Endothelial cell of umbilical vein (primary cell): Measurements from ENCODE around the gene HIVEP3. TPM values are rescaled to one million over a fixed set of nuclear protein-coding genes. Genes with fewer than 3 reads are reported as not detected.

ENCODE experiments used
- BruUV-seq: library from RNA; stranded (reverse); fragments of 400-500 nt; replicated peaks from 2 replicates; lab custom pipeline; 2021; lab: Mats Ljungman, UMichigan
- CTCF ChIA-PET: fragments of 300-600, 350-600 bp; sonication (Branson Sonifier 250); formaldehyde crosslinking; loops from one replicate; lab custom pipeline; 2021; ENCODE audit warnings: antibody characterized with exemption, inconsistent platforms; lab: Charles Lee
- POLR2A ChIA-PET: fragments of 300-600, 350-600 bp; sonication (Branson Sonifier 250); formaldehyde crosslinking; loops from one replicate; lab custom pipeline; 2021; ENCODE audit warnings: antibody characterized with exemption, inconsistent platforms; lab: Charles Lee
- DNase-seq: peaks from one replicate; pipeline ENCODE4 v3.0.0-alpha.2; 2011; ENCODE audit warnings: low read depth, low spot score
- FAIRE-seq: peaks from 2 replicates; lab custom pipeline; 2011; peaks lifted over from hg19 to GRCh38; lab: Jason Lieb, UNC
- H2AFZ ChIP-seq: 2 replicates; pipeline ENCODE4 v1.6.0; 2012; ENCODE audit warnings: low read depth, low read length, control low read depth, inconsistent platforms
- H3K27ac ChIP-seq: 2 replicates; pipeline ENCODE4 v1.5.1; 2011; ENCODE audit warnings: low read depth, mild to moderate bottlenecking, control low read depth, low read length, moderate library complexity; ENCODE audit not compliant: insufficient read depth
- H3K27me3 ChIP-seq, 2 experiments: 2 replicates each; pipeline versions ENCODE4 v1.6.0 to v1.6.1; 2011; ENCODE audit warnings: low read length in 2 of 2, mixed read lengths in 1 of 2; ENCODE audit not compliant: control insufficient read depth in 2 of 2, insufficient read depth in 2 of 2
- H3K36me3 ChIP-seq, 2 experiments: 2 replicates in 1 of 2; 3 replicates in 1 of 2; pipeline ENCODE4 v1.5.1; 2011; ENCODE audit warnings: low read length in 2 of 2, mild to moderate bottlenecking in 1 of 2, moderate library complexity in 1 of 2; ENCODE audit not compliant: control insufficient read depth in 2 of 2, insufficient read depth in 2 of 2; ENCODE audit errors: extremely low read depth in 1 of 2
- H3K4me1 ChIP-seq: 3 replicates; pipeline ENCODE4 v1.5.1; 2011; ENCODE audit warnings: mild to moderate bottlenecking, low read length; ENCODE audit not compliant: control insufficient read depth, insufficient read depth; ENCODE audit errors: extremely low read depth
- H3K4me2 ChIP-seq: 2 replicates; pipeline ENCODE4 v1.6.1; 2011; ENCODE audit warnings: low read length, control low read depth, mixed read lengths; ENCODE audit not compliant: insufficient read depth
- H3K4me3 ChIP-seq, 3 experiments: fragments of 200-600 bp in 1 of 3; sonication (generic), shearing (Covaris generic) in 1 of 3; replicated peaks in 1 of 3; 2 replicates each; pipeline ENCODE4 v1.5.1; 2011 to 2016; ENCODE audit warnings: control low read depth in 3 of 3, low read length in 3 of 3, mild to moderate bottlenecking in 2 of 3, inconsistent platforms in 1 of 3, low read depth in 1 of 3, moderate library complexity in 1 of 3; ENCODE audit not compliant: insufficient read depth in 1 of 3
- H3K79me2 ChIP-seq: 2 replicates; pipeline ENCODE4 v1.6.0; 2012; ENCODE audit warnings: low read length, inconsistent platforms; ENCODE audit not compliant: control insufficient read depth, insufficient read depth
- H3K9ac ChIP-seq: replicated peaks from 2 replicates; pipeline ENCODE3; 2011; ENCODE audit warnings: low read length, control low read depth; ENCODE audit not compliant: insufficient read depth; ENCODE audit errors: extremely low read depth
- H3K9me1 ChIP-seq: replicated peaks from 3 replicates; pipeline ENCODE4 v1.6.0; 2011; ENCODE audit warnings: mild to moderate bottlenecking, low read length; ENCODE audit not compliant: control insufficient read depth, insufficient read depth; ENCODE audit errors: extremely low read depth
- H3K9me3 ChIP-seq: replicated peaks from 2 replicates; pipeline ENCODE4 v1.5.1; 2012; ENCODE audit warnings: low read length, inconsistent platforms; ENCODE audit not compliant: control insufficient read depth, insufficient read depth
- H4K20me1 ChIP-seq: replicated peaks from 2 replicates; pipeline ENCODE3; 2011; ENCODE audit warnings: mild to moderate bottlenecking, low read length; ENCODE audit not compliant: control insufficient read depth, insufficient read depth; ENCODE audit errors: extremely low read depth
- EZH2 ChIP-seq: IDR thresholded peaks from 2 replicates; pipeline ENCODE4 v1.6.1; 2012; ENCODE audit warnings: borderline replicate concordance, low read depth, mild to moderate bottlenecking, moderate library complexity, low read length, inconsistent platforms; ENCODE audit not compliant: severe bottlenecking
- FOS ChIP-seq: IDR thresholded peaks from 2 replicates; pipeline ENCODE4 v1.6.1; 2011; ENCODE audit warnings: mild to moderate bottlenecking, low read length, moderate library complexity, borderline replicate concordance; ENCODE audit not compliant: insufficient read depth
- GATA2 ChIP-seq: IDR thresholded peaks from 2 replicates; pipeline ENCODE4 v1.7.0; 2011; ENCODE audit warnings: low read depth, mild to moderate bottlenecking, moderate library complexity, mixed read lengths, low read length; ENCODE audit not compliant: insufficient read length, insufficient read depth
- JUN ChIP-seq: IDR thresholded peaks from 2 replicates; pipeline ENCODE4 v1.6.1; 2011; ENCODE audit warnings: borderline replicate concordance, low read depth; ENCODE audit not compliant: insufficient read length, insufficient read depth
- MYC ChIP-seq: IDR thresholded peaks from one replicate; pipeline ENCODE4 v1.6.1; 2011; ENCODE audit warnings: mild to moderate bottlenecking, low read depth, low read length
- POLR2A ChIP-seq: IDR thresholded peaks from 2 replicates; pipeline ENCODE4 v1.6.1; 2012; ENCODE audit warnings: low read depth, mild to moderate bottlenecking, control low read depth, low read length
- POLR2AphosphoS5 ChIP-seq: IDR thresholded peaks from 2 replicates; pipeline ENCODE4 v1.6.1; 2012; ENCODE audit warnings: low read depth, mild to moderate bottlenecking, control low read depth, low read length, moderate library complexity; ENCODE audit not compliant: insufficient read depth
- dilution Hi-C: fragments of 300-500 bp; cut with MboI; formaldehyde crosslinking; loops from one replicate; pipeline ENCODE4 v1.15.0; 2019; ENCODE audit warnings: low sequenced_read_pairs; ENCODE audit not compliant: extremely low pct_ligation_motif_present
- intact Hi-C: fragments of 100-400 bp; cut with micrococcal nuclease; formaldehyde crosslinking; loops from one replicate; pipeline ENCODE4 v1.10.0; 2022
- polyA plus RNA-seq, 4 experiments: library from polyadenylated mRNA; depleted of rRNA in 3 of 4; stranded (reverse) in 3 of 4; unstranded in 1 of 4; fragments of >200 nt; gene quantifications; 2 replicates each; pipeline versions ENCODE4 v1.2.1 to v1.2.3, GENCODE V29; 2011 to 2012; ENCODE audit warnings: missing spikeins in 1 of 4
- total RNA-seq: library from RNA; stranded (reverse); gene quantifications from 2 replicates; pipeline ENCODE4 v1.2.3, GENCODE V29; 2021
- TF ChIP-seq, protein P1 (sequence below), 2 donors: IDR thresholded peaks; 1 replicate in 1 of 2; 2 replicates in 1 of 2; pipeline ENCODE4 v1.5.1; 2011; ENCODE audit warnings: low read length in 2 of 2, mild to moderate bottlenecking in 2 of 2, moderate library complexity in 2 of 2, control low read depth in 1 of 2, inconsistent platforms in 1 of 2, low read depth in 1 of 2; ENCODE audit not compliant: insufficient read depth in 1 of 2; ENCODE audit errors: extremely low read depth in 1 of 2
- TF ChIP-seq, protein P2 (sequence below): IDR thresholded peaks from 2 replicates; pipeline ENCODE4 v1.6.1; 2011; ENCODE audit not compliant: insufficient read depth, insufficient read length

HIVEP3 gene
- total and polyA plus RNA-seq, 2 donors (not counting 3 experiments of a cell fraction or from before 2014, with no cell fraction given): 3.4 to 4.0 TPM

DNA sequence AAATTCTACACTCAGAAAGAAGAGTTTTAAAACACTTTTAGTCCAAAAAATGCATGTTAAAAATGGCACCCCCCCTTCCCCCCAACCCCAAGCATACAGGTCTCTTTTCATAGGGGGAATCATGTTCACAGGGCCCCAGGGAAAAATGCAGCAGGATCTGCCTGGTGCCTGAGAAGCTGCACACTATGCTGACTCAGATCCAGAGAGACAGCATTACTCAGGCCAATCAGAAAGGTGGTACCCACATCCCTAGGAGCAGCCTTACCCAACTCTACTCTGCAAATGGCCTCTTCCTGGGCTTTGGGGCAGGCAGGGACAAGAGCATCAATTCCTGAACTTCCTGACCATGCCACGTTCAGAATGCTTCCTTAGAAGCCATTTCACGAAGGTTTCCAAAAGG lies 119.0 kb downstream of the HIVEP3 start:
- DNase-seq: no peak

More for the DNA sequence above, 119.0 kb downstream of the HIVEP3 start:
- Histone ChIP-seq H2AFZ (no peak overlapping the region), H3K27me3 (peaks cover 0 to 2% of the 10 kb centered on the region in 2 experiments), H3K9me3 (no peaks in the 10 kb centered on the region), H3K4me1 (no peaks in the 10 kb centered on the region), H3K4me3 (no peak overlapping the region), H3K9ac (no peak overlapping the region), H3K9me1 (no peaks in the 10 kb centered on the region), H3K4me2 (no peak overlapping the region), H3K27ac (no peak overlapping the region), H3K79me2 (no peaks in the 10 kb centered on the region), H3K36me3 (no peaks in the 10 kb centered on the region), H4K20me1 (no peaks in the 10 kb centered on the region)
- dilution Hi-C loops: no loop called here
- no peak for FAIRE-seq
- BruUV-seq: no TSS peak
- TF ChIP-seq POLR2AphosphoS5: no peak
- no peak for TF ChIP-seq EZH2
- TF ChIP-seq JUN: no peak
- TF ChIP-seq MYC: no peak
- TF ChIP-seq POLR2A: no peak
- TF ChIP-seq GATA2: no peak
- TF ChIP-seq, protein P1, sequence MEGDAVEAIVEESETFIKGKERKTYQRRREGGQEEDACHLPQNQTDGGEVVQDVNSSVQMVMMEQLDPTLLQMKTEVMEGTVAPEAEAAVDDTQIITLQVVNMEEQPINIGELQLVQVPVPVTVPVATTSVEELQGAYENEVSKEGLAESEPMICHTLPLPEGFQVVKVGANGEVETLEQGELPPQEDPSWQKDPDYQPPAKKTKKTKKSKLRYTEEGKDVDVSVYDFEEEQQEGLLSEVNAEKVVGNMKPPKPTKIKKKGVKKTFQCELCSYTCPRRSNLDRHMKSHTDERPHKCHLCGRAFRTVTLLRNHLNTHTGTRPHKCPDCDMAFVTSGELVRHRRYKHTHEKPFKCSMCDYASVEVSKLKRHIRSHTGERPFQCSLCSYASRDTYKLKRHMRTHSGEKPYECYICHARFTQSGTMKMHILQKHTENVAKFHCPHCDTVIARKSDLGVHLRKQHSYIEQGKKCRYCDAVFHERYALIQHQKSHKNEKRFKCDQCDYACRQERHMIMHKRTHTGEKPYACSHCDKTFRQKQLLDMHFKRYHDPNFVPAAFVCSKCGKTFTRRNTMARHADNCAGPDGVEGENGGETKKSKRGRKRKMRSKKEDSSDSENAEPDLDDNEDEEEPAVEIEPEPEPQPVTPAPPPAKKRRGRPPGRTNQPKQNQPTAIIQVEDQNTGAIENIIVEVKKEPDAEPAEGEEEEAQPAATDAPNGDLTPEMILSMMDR (IDR thresholded peaks at IDR 0.05; ENCODE audit: extremely low read depth in 1 of 2, insufficient read depth in 1 of 2, low read depth in 1 of 2, low read length in 2 of 2): no peak
- TF ChIP-seq, protein P2, sequence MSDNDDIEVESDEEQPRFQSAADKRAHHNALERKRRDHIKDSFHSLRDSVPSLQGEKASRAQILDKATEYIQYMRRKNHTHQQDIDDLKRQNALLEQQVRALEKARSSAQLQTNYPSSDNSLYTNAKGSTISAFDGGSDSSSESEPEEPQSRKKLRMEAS: no peak
- TF ChIP-seq FOS: no peak
- intact Hi-C loops: no loop called here
- POLR2A ChIA-PET: no interaction called here
- CTCF ChIA-PET: interaction anchor here (1.7 kb wide), 1 partner anchor 226 kb away, joined by 4 read pairs; no protein-coding TSS in a partner anchor
